Ascending aorta (tissue), 2 donors: ENCODE measurements around the gene SKAP1. TPM values are rescaled to one million over a fixed set of nuclear protein-coding genes. Genes with fewer than 3 reads are reported as not detected.
A peak's percentile ranks its signal among the peaks of the same experiment; 100 is the strongest.

ENCODE experiments used
- DNase-seq, 2 donors: peaks; one replicate each; pipeline ENCODE4 v3.0.0-alpha.2; 2019; ENCODE audit warnings: low spot score in 2 of 2
- H3K27ac ChIP-seq, 2 donors: fragments of 200-600 bp; sonication (generic); one replicate each; pipeline ENCODE4 v1.5.1; 2016 to 2017; ENCODE audit warnings: mild to moderate bottlenecking in 1 of 2
- H3K27me3 ChIP-seq: fragments of 200-600 bp; sonication (generic); one replicate; pipeline ENCODE4 v1.5.1; 2017
- H3K36me3 ChIP-seq, 2 donors: fragments of 200-600 bp; sonication (generic); one replicate each; pipeline ENCODE4 v1.5.1; 2016
- H3K4me1 ChIP-seq, 2 donors: fragments of 200-600 bp; sonication (generic); one replicate each; pipeline ENCODE4 v1.5.1; 2016 to 2017; ENCODE audit warnings: mild to moderate bottlenecking in 1 of 2
- H3K4me3 ChIP-seq, 2 donors: fragments of 200-600 bp; sonication (generic); one replicate each; pipeline ENCODE4 v1.5.1; 2016 to 2017; ENCODE audit warnings: mild to moderate bottlenecking in 1 of 2
- H3K9me3 ChIP-seq, 2 donors: fragments of 200-600 bp; sonication (generic); one replicate each; pipeline ENCODE4 v1.5.1; 2016
- intact Hi-C: fragments of 100-400 bp; cut with DNase I; formaldehyde crosslinking; loops from one replicate; pipeline ENCODE4 v1.15.1; 2023
- total RNA-seq: library from RNA; depleted of rRNA; stranded (reverse); fragments of >200 nt; gene quantifications from one replicate; pipeline ENCODE4 v1.1.0, GENCODE V29; 2016
- TF ChIP-seq, protein P1 (sequence below), 3 experiments: fragments of 200-600 bp in 2 of 3; fragments of 450-650 bp in 1 of 3; sonication (generic) in 2 of 3; IDR thresholded peaks; one replicate each; pipeline ENCODE4 v1.5.1; 2016 to 2019; ENCODE audit warnings: antibody characterized with exemption in 3 of 3, mild to moderate bottlenecking in 1 of 3, moderate library complexity in 1 of 3

SKAP1 gene
- total RNA-seq, 1 donor from 2014 or later = not detected

DNA sequence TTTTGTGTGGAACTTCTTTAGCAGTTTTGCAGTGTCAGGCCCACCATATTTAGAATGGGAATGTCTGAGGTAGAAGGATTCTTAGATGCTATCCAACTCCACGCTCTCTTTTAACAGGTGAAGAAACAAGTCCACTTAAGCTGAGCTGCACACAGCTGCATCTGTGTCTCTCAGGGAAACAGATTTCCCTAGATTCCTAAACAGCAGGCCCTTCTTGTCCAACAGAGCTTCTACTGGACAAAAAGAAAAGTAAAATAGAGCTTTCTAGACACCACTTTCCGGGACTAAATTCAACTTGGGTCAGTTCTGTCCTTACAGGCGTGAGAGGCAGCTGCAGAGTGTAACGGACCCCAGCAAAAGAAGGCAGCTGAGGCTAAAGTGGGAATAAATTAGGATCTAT is 270.8 kb downstream of the SKAP1 start:
- no peak for DNase-seq
- H3K4me3 ChIP-seq = no peak overlapping the region
- no peaks in the 10 kb centered on the region for H3K36me3 ChIP-seq
- intact Hi-C loops = no loop called here
- no peaks in the 10 kb centered on the region for H3K9me3 ChIP-seq
- no peaks in the 10 kb centered on the region for H3K27me3 ChIP-seq
- H3K27ac ChIP-seq = no peak overlapping the region
- TF ChIP-seq, protein P1, sequence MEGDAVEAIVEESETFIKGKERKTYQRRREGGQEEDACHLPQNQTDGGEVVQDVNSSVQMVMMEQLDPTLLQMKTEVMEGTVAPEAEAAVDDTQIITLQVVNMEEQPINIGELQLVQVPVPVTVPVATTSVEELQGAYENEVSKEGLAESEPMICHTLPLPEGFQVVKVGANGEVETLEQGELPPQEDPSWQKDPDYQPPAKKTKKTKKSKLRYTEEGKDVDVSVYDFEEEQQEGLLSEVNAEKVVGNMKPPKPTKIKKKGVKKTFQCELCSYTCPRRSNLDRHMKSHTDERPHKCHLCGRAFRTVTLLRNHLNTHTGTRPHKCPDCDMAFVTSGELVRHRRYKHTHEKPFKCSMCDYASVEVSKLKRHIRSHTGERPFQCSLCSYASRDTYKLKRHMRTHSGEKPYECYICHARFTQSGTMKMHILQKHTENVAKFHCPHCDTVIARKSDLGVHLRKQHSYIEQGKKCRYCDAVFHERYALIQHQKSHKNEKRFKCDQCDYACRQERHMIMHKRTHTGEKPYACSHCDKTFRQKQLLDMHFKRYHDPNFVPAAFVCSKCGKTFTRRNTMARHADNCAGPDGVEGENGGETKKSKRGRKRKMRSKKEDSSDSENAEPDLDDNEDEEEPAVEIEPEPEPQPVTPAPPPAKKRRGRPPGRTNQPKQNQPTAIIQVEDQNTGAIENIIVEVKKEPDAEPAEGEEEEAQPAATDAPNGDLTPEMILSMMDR (IDR thresholded peaks at IDR 0.05) = no peak
- H3K4me1 ChIP-seq = no peaks in the 10 kb centered on the region

DNA sequence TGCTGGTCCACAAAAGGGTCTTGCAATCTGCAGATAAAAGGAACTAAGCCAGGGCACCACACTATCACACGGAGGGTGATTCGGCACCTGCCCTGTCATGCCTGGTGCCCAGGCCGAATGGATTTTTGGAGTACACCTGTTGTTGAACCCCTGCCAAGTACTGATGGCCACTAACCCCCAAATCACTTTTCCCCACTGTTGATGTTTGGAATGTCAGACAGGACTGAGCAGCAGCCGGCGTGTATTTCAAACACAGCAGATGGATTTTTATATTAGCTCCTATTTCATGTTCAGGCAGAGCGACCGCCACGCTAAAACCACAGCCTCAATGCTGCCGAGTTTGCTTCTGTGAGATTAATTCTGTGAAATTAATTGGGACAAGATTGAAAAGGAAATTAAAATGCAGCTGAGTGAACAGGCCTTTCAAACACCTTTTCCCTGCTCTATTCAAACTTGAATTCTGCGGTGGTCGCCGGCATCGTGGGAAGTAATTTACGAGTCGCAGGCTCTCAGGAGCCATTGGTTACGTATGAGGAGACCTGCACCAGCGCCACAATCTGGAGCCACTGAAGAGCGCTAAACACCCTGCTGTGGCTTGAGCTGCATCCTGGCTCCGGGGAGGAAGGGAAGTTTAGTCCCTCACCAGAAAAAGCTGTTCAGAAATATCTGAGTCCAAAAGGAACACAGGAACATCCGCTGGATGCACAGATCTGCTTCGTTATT is 274.0 kb downstream of the SKAP1 start:
- no peaks in the 10 kb centered on the region for H3K27me3 ChIP-seq

DNA sequence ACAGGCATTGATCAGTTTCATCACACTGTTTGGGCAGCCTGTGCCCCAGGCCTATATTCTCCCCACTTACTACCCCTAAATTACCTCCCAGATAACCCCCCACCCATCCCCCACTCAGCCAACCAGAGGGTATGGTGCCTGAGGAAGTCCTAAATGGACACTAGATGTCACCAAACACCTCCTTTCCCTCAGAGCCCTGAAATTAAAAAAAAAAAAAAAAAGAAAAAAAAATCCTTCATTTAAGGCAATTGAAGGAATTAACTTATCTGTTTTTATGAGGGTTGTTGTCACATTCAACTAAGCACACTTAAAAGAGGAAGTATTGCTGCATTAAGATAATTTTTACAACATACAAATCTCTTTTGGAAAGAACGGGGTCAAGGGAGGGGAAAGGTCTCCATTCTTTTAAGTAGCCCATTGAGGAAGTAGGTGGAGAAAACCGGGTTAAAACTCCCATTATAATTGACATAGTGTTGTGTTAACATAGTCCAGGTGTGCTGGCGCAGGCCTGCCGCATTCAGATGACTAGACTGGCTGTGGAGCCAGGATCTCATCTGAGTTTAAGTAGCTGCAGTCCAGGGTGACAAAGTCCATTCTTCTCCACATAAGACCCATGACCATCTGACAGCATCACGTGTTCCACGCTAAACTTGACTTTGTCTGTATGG is 276.2 kb downstream of the SKAP1 start:
- H3K27me3 ChIP-seq = no peaks in the 10 kb centered on the region
- H3K4me3 ChIP-seq = no peak overlapping the region
- H3K27ac ChIP-seq = no peak overlapping the region
- H3K36me3 ChIP-seq = no peaks in the 10 kb centered on the region
- intact Hi-C loops = no loop called here
- H3K9me3 ChIP-seq = no peaks in the 10 kb centered on the region
- TF ChIP-seq, protein P1 (IDR thresholded peaks at IDR 0.05) = peak in 1 of 3 experiments; percentile 25
- no peak for DNase-seq
- no peaks in the 10 kb centered on the region for H3K4me1 ChIP-seq

More for the DNA sequence above, 274.0 kb downstream of the SKAP1 start:
- Histone ChIP-seq H3K9me3 (no peaks in the 10 kb centered on the region), H3K27ac (no peak overlapping the region), H3K36me3 (no peaks in the 10 kb centered on the region), H3K4me1 (no peaks in the 10 kb centered on the region), H3K4me3 (no peak overlapping the region)
- intact Hi-C loops = no loop called here
- no peak for DNase-seq
- TF ChIP-seq, protein P1 (IDR thresholded peaks at IDR 0.05) = no peak

DNA sequence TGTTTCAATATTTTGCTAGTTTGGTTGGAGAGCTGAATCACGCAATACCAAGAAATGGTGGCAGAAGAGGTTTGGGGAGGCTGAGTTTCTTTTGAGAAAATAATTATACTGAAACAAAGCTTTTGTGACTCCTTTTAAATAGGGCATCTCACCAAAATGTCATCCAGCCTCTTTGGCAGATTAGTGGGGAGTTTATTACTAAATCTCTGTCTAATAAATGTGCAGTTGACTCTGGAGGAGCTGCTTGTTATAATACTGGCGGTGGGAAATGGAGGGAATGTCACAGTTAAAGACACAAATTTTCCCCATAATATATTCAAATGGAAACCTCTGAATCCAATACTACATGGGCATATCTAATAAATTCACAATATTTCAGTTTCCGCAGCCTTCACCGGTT is 277.7 kb downstream of the SKAP1 start:
- no peaks in the 10 kb centered on the region for H3K9me3 ChIP-seq
- TF ChIP-seq, protein P1 (IDR thresholded peaks at IDR 0.05) = no peak
- no peaks in the 10 kb centered on the region for H3K27me3 ChIP-seq
- no peaks in the 10 kb centered on the region for H3K36me3 ChIP-seq
- H3K4me1 ChIP-seq = no peaks in the 10 kb centered on the region
- no peak overlapping the region for H3K4me3 ChIP-seq
- intact Hi-C loops = no loop called here
- no peak overlapping the region for H3K27ac ChIP-seq
- DNase-seq = no peak

DNA sequence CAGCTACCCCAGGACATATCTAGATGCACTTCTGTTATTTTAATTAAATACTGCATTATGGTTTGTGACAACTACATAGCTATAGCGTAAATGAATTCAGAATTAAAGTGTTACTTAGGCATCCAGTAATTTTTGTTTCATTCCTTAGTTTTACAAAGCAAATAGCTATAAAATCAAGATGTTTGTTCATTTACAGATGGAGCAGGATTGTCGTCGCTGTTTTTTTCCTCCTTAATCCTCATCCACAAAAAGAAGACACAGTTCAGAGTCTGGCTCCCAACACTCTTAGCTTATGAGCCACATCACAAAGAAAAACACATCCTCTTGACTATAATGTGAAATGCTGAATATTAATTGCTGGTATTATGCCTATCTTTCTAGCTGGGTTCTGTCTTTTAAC is 278.8 kb downstream of the SKAP1 start:
- Histone ChIP-seq H3K27ac (no peak overlapping the region), H3K9me3 (no peaks in the 10 kb centered on the region), H3K4me1 (no peaks in the 10 kb centered on the region), H3K4me3 (no peak overlapping the region), H3K27me3 (no peaks in the 10 kb centered on the region), H3K36me3 (no peaks in the 10 kb centered on the region)
- TF ChIP-seq, protein P1 (IDR thresholded peaks at IDR 0.05) = no peak
- DNase-seq = no peak
- intact Hi-C loops = no loop called here
